HG03196 (cell line): ENCODE data around the gene CHIC2.
"Not testable (repeated sequence)": the region's sequence is repeated elsewhere in the genome, so short reads cannot be mapped to it uniquely, and the experiment has no call there.

Experiments
- ATAC-seq: cut with Tn5 transposase; IDR thresholded peaks from one replicate; pipeline ENCODE4 v1.9.1; 2021; ENCODE audit not compliant: unreplicated experiment

Gene CHIC2

DNA sequence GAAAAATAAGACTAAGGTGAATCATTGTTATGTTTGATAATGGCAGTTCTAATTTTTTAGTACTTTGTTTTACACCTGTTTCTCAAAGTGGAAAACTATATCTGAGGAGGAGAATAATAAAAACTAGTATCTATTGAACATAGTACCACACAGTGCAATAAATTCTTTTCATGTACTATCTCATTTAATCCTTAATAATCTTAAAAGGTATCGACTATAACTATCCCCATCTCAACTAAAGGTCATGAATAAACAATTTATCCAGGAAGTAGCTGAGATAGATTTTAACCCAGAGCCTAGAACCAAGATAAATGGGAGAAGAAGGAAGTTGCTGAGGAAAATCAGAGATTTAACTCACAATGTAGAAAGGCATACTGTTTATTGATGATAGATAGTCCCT, 2.5 kb downstream of the CHIC2 start:
- ATAC-seq: no peak

- ATAC-seq: no peak
Observed at GRCh38 chr4:54061067-54061466, 3.3 kb downstream of the CHIC2 start.

- ATAC-seq: no peak
Observed at GRCh38 chr4:54060116-54060515, 4.3 kb downstream of the CHIC2 start.

DNA sequence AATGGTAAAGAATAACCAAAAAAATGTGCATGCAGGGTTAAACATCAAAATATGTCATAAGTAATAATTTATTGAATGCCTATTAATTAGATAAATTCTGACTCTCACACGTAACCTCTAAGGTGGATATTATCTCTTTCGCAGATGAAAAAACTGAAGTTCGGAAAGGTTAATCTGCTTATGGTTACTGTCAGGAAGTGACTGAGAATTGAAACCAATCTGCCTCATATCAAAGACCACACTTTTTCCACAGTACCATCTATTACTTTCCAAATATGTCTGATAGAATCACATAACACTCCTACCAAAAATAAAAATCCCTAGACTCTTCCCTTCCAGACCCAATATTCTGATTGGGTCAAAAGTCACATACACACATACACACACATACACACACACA, 6.2 kb downstream of the CHIC2 start:
- ATAC-seq: no peak

GRCh38 chr4:54056360-54056759, 8.0 kb downstream of the CHIC2 start:
- no peak for ATAC-seq

- ATAC-seq: no peak
Observed at GRCh38 chr4:54055494-54055893, 8.9 kb downstream of the CHIC2 start.

- ATAC-seq: no peak
Observed at GRCh38 chr4:54054501-54054900, 9.9 kb downstream of the CHIC2 start.

- ATAC-seq: not testable (repeated sequence)
Observed at GRCh38 chr4:54053322-54053721, 11.1 kb downstream of the CHIC2 start.

DNA sequence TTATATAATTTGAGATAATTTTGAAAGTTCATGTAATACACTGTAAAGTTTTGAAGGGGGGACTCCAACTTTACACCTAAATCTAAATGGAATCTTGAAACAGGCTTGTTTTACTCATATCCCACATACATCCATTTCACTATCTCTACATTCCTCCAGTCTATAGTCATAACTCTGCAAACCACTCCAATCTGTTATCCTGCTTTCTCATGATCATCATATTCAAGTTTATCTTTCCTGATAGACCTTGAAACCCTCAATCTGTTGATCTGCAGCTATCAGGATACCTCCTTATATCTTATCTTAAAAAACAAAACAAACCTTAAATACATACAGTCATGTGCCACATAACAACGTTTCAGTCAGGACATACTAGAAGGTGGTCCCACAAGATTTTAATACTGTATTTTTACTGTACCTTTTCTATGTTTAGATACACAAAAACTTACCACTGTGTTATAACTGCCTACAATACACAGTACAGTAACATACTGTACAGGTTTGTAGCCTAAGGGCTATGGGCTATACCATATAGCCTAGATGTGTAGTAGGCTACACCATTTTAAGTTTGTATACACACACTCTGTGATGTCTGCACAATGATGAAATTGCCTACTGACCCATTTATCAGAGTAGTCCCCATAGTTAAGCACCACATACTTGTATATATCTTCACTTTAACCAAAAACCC, 14.0 kb downstream of the CHIC2 start:
- ATAC-seq: no peak

DNA sequence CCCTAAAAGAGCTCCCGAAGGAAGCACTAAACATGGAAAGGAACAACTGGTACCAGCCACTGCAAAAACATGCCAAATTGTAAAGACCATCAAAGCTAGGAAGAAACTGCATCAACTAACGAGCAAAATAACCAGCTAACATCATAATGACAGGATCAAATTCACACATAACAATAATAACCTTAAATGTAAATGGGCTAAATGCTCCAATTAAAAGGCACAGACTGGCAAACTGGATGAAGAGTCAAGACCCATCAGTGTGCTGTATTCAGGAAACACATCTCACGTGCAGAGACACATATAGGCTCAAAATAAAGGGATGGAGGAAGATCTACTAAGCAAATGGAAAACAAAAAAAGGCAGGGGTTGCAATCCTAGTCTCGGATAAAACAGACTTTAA, 20.8 kb downstream of the CHIC2 start:
- not testable (repeated sequence) for ATAC-seq

- no peak for ATAC-seq
Observed at GRCh38 chr4:54041933-54042332, 22.5 kb downstream of the CHIC2 start.

- no peak for ATAC-seq
Observed at GRCh38 chr4:54041100-54041499, 23.3 kb downstream of the CHIC2 start.

- ATAC-seq: no peak
Observed at GRCh38 chr4:54038056-54038455, 26.3 kb downstream of the CHIC2 start.

GRCh38 chr4:54036184-54036583, 28.2 kb downstream of the CHIC2 start:
- no peak for ATAC-seq

DNA sequence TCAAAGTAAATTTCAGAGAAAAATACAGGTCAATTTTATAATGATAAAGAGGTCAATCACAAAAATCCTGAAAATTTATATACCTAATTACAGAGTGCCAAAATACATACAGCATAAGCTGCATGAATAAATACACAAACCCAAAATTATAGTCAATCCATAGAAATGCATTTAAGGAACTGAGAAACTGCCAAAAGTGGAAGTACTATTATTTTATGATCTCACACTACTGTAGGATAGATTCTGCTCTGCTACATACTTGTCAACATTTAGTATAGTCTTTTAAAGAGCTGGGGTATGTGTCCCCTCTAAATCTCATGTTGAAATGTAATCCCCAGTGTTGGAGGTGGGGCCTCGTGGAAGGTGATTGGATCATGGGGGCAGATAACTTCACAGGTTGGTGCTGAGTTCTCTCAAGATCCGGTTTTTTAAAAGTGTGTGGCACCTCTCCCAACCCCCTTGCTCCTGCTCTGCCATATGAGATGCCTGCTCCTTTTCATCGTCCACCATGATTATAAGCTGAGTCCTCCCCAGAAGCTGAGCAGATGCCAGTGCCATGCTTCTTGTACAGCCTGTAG, 31.8 kb downstream of the CHIC2 start:
- no peak for ATAC-seq

DNA sequence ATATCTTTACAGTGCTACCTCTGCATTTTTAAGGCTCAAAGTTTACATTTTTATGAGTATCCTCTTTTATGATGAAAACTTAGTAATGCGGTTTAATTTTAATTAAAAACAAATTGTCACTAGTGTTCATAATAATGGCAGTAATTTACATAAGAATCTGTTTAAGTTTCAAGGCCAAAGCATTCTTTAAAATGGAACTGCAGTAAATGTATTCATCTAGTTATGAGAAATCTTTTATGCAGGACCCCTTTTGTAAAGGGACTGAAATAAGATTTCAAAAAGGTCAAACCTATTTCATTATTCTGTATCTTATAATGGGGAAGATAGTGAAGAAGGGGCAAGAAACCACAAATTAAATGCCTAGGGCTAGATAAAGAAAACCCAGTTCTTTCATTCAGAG, 37.1 kb downstream of the CHIC2 start:
- no peak for ATAC-seq

DNA sequence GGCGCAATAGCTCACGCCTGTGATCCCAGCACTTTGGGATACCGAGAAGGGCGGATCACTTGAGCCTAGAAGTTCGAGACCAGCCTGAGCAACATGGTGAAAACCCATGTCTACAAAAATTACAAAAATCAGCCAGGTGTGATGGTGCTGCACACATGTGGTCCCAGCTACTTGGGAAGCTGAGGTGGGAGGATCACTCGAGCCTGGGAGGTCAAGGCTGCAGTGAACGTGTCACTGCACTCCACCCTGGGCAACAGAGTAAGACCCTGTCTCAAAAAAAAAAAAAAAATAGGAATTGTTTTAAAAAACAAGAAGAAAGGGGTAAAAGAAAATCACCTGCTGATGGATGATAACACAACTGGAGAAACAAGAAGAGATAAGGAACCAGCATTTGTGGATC, 38.8 kb downstream of the CHIC2 start:
- ATAC-seq: no peak

DNA sequence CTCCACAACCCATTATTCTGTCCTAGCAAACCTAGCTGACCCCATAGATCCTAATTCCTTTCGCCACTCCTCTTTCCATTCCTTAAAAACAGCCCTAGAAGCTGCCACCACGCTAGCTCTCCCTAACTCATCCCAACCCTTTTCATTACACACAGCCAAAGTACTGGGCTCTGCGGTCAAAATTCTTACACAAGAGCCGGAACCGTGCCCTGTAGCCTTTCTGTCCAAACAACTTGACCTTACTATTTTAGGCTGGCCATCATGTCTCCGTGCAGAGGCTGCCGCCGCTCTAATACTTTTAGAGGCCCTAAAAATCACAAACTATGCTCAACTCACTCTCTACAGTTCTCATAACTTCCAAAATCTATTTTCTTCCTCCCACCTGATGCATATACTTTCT, 41.4 kb downstream of the CHIC2 start:
- not testable (repeated sequence) for ATAC-seq

- ATAC-seq: no peak
Observed at GRCh38 chr4:54017974-54018373, 46.4 kb downstream of the CHIC2 start.

- no peak for ATAC-seq
Observed at GRCh38 chr4:54017308-54017707, 47.1 kb downstream of the CHIC2 start.

- ATAC-seq: no peak
Observed at GRCh38 chr4:54016504-54016903, 47.9 kb downstream of the CHIC2 start.

- no peak for ATAC-seq
Observed at GRCh38 chr4:54015423-54016030, 48.9 kb downstream of the CHIC2 start.
